ENCODE data around the gene KDM4F.
"Not testable (repeated sequence)": the region's sequence is repeated elsewhere in the genome, so short reads cannot be mapped to it uniquely, and the experiment has no call there.

Gene KDM4F

DNA sequence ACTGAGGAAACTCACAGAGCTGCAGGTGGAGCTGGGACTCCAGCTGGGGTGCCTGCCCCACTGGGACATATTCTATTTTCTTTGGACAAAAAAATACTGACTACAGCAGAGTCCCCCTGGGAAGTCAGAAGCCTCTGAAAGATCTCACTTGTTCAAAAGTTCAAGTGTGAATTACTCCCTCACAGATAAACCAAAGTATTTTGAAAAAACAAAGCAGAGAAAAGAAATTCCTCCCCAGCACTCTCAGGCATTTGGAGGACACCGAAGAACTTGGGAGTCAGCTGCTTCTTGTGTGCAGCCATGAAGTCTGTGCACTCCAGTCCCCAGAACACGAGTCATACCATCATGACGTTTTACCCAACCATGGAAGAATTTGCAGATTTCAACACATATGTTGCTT, at the start of gene KDM4F:
TSS of gene KDM4F (plus strand) at position 301 of the 400 bp plus-strand sequence.
- DNase-seq, result not testable (repeated sequence)

DNA sequence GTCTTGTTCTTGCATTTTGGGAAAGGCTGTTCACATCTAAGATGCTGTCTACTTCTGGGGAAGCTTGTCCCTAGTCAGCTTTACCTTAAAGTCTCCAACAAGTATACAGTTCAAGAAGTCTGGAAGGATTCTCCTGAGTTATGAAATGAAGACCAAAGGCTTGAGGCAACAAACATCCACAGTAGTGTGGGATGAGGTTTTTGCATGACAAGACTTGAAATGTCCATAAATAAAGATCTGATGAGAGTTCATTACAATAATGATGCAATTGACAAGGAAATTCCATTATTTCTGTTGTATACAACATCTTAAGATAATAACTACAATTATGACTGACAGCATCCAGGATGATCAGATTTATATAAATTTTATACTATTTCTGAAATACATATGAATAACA, 45.5 kb upstream of the KDM4F start:
- no peak for DNase-seq

DNA sequence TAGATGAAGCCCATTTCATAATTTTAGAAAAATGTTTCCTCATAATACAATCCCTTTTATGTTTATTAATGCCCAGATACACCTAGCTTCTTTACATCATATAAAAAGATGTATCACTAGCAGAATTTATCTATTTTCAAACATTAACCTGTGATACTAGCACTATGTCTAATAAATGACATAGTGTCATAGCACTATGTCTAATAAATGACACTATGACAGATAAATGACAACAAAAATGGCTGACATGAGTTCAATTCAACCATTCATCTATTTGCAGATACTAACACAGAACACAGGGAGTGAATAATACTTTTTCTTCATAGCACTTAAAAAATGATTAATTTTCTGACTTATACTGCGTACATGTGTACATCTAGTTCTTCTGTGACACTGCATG, 43.6 kb upstream of the KDM4F start:
- DNase-seq, result no peak

DNA sequence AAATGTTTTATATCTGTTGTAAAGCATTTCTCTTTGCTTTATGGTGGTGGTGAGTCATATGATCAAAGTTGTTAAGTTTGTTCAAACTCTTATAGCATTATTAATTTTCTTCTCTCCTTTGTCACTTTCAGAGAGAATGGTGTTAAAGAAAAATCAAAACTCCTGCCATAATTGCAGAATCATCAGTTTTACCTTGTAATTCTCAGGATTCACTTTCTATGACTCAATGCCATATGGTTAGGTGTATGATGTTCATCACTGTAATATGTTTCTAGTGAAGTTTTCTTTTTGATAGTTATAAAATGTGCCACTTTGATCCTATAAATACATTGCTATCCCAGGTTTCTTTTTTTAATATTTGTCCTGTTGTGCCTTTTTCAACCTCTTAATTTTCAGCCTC, 37.8 kb upstream of the KDM4F start:
- DNase-seq, result no peak

DNA sequence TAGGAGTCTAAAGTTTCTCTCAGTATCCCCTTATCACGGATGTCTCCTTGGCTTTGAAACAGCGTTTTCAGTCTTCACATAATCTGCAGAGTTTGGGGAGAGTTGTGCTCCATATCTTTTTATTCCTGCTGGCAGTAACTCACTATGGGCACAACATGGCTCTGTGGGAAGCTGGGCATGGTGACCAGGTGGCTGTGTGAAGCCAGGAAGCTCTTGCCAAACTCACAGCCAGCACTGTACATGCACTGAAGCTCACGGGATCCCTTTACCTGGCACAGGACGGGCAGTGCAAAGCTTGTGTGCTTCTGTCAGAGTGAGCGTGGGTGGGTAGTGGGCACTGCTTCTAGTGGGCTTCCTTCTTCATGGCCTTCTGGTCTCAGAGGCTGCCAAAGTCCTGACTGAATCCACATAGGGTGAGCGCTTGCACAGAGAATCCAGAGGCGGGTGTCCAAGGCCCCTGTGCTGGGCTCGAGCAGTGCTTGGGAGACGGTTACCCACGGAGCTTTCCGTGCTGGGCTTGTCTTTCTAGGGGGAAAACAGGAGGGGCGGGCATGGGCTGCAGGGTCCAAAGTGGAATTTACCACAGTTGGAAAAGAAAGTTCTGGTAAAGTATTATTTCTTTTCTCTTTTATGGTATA, 34.9 kb upstream of the KDM4F start:
- DNase-seq, result no peak

DNA sequence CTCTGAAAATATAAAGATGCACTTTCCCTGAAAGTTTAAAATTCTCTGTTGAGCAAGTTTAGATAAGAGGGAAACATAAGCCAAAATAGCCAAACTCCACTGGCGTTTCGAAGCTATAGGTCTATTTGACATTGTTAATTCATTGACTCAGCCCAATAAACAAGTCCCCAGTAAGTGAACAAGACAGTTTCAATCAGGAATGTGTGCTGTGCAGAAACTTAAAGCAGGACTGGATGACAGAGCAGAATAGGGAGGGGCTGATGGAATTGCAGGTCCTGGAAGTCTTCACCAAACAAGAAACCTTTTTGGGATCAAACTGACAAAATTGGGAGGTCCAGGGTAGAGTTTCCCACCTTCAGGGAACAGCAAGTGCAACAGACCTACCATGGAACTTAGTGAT, 33.1 kb upstream of the KDM4F start:
- no peak for DNase-seq

DNA sequence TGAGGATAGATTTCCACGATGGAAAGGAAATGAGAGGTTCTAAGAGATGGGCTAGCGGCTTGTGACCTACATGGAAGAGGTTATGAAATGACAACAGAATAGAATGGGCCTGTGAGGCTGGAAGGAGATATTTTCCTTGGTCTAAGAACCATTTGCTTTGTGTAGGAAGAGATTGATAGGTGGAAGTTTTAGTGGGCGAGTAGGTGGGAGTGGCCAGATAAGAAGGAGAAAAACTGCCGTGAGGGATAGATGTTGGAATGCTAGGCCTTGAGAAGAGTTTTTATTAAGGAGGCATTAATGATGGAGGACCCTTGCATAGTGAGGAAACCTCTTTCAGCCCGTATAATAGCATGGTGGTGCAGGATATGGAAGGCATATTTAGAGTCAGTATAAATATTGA, 27.8 kb upstream of the KDM4F start:
- DNase-seq, result not testable (repeated sequence)

DNA sequence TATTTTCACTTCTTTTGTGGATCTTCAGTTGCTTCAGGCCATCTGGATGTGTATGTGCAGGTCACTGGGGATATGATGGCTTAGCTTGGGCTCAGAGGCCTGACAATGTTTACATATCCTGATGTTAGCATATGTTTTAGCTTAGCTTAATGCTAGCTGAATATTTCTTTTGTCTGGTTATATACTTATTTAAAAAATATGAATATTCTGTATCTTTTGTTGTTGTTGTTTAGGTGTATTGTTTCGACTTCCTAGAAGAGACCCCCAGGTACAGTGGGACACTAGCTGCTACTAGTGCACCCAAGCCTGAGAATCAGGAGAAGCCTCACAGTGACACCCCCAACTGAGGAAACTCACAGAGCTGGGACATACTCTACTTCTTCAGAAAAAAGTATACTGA, 24.3 kb upstream of the KDM4F start, which contains the start of gene KDM4E:
TSS of gene KDM4E (plus strand) at position 301 of the 400 bp plus-strand sequence. CDS start 300 bp downstream, outside the sequence.
- DNase-seq, result no peak

DNA sequence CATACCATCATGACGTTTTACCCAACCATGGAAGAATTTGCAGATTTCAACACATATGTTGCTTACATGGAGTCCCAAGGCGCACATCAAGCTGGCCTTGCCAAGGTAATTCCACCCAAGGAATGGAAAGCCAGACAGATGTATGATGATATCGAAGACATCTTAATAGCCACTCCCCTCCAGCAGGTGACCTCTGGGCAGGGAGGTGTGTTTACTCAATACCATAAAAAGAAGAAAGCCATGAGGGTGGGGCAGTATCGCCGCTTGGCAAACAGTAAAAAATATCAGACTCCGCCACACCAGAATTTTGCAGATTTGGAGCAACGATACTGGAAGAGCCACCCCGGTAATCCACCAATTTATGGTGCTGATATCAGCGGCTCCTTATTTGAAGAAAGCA, 23.6 kb upstream of the KDM4F start:
- not testable (repeated sequence) for DNase-seq

DNA sequence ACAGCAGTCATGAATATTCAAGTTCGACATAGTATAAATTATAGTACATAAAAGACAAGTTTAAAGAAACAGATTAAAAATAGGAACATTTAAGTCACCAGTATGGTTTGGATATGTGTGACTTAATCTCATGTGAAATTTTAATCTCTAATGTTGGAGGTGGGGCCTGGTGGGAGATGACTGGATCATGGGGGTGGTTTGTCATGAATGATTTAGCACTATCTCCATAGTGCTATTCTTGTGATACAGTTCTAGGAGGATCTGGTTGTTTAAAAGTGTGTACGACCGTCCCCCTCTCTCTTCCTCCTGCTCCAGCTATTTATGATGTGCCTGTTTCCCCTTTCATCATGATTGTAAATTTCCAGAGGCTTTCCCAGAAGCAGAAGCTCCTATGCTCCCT, 20.9 kb upstream of the KDM4F start:
- DNase-seq, result no peak

DNA sequence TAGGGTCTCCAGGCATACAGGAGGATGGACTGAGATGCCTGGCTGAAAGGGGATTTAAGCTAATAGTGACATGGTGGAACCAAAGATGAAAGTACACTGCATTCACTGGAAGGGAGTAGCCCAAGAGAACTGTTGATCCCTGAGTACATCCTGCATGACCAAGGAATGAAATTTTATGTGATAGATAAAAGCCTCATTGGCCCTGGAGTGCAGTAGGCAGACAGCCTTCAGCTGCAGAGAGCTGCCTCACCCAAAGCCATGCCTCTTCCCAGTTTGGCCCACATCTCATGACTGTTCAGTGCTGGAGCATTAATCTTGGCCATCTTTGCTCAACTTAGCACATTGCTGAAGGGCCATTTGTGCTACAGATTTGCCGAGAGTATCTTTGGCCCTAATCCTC, 16.2 kb upstream of the KDM4F start:
- no peak for DNase-seq

DNA sequence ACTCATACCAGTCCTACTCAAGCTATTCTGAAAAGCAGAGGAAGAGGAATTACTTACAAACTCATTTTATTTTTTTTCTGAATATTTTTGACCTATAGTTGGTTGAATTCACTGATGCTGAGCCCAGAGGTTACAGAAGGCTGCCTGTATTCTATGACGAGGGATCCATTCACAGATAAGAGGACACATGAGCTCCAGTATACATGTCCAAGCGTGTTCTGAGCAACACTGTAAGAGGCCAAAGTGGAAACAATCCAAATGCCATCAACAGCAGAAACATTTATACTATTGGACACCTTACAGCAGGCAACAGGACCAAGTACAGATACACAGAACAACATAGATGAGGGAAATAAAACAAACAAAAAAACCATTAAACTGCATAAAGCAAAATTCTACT, 13.9 kb upstream of the KDM4F start:
- no peak for DNase-seq

DNA sequence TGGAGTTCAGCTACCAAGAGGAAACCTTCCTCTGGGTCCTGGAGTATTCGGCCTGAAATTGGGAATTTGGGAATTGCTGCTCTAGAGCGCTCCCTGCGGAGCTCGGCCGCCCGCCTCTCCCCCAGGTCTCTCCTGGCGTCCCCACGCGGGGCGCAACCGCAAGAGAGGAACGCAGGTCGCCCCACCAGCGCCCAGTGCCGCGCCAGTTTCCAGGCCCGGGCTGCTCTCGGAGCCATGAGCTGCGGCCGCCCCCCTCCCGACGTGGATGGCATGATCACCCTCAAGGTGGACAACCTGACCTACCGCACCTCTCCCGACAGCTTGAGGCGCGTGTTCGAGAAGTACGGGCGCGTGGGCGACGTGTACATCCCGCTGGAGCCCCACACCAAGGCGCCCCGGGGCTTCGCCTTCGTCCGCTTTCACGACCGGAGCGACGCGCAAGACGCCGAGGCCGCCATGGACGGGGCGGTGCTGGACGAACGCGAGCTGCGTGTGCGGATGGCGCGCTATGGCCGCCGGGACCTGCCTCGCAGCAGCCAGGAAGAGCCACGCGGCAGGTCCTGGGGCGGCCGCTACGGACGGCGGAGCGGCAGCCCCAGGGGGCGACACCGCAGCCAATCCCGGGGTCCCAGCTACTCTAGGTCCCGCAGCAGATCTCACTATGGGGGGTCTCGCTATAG, 11.7 kb upstream of the KDM4F start:
- not testable (repeated sequence) for DNase-seq

DNA sequence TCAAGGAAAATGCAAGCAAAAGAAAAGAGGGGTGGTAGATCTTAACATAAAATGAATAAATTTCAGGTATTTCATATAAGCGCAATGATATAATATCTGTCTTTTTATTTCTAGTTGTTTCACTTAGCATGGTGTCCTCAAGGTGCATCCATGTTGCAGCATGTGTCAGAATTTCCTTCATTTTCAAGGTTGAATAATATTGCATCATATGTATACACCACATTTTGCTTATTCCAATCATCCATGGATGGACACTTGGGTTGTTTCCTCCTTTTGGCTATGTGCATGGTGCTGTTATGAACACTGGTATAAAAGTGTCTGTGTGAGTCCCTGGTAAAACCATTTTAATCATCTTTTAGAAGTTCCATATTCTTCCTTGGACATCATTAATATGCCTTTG, 7.0 kb upstream of the KDM4F start:
- DNase-seq, result no peak

DNA sequence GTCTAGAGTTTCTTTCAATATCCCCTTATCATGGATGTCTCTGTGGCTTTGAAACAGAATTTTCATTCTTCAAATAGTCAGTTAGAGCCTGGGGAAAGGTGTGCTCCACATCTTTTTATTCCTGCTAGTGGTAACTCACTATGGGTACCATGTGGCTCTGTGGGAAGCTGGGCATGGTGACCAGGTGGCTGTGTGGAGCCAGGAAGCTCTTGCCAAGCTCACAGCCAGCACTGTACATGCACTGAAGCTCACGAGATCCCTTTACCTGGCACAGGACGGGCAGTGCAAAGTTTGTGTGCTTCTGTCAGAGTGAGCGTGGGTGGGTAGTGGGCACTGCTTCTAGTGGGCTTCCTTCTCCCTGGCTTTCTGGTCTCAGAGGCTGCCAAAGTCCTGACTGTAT, 6.3 kb upstream of the KDM4F start:
- no peak for DNase-seq

DNA sequence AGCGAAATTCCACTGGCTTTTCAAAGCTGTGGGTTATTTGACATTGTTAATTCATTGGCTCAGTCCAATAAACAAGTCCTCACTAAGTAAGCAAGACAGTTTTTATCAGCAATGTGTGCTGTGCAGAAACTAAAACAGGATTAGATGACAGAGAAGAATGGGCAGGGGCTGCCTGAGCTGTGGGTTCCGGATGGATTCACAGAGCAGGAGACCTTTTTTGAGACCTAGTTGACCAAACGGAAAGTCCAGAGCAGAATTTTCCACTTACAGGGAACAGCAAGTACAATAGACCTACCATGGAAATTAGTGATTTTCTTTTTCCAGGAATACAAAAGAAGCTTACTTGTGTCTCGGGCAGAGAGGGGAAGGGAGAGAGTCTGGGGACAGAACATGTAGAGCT, 5.2 kb upstream of the KDM4F start:
- DNase-seq, result no peak

DNA sequence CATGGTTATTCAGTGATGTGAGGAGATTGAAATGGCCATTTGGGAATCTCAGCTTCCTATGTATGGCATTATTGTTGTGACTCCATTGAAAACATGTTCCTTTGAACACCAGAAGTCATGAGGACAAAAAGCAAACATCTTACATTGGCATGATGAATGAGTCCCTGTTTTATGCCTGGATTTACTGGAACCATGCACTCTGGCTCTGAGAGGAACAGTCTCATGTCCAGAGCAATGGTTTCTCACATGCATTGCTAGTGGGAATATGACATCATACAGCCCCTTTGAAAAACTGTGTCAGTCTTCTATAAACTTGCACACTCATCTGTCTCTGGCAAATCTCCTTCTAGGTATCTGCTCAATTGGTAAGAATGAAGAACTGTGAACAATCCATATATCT, 3.4 kb upstream of the KDM4F start:
- no peak for DNase-seq

DNA sequence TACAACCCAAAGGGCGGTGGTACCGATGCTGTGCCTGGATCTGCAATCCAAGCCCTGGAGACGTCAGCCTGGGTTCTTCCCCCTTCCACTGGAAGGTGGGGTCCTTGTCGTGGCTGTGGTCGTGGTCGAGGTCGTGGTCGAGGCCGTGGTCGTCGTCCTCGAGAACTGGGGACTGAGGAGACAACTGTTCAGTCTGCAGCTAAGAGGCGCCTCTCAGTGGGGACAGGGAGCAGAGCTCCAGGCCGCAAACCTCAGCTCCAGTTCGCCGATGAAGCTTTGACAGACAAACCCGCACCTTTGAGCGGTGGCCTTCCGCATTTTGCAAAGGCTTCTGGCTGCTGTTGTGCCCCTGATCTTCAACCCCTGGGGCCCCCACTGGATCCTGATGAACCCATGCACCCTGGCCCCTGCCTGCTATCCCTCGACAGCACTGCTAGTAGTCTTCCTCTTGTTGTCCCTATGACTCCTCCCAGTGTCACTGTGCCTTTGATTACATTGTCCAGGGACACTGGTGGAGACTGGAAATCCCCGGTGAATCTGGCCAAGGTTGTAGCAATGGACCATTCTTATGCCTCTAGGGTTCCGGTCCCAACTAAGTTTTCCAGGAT, 1.5 kb downstream of the KDM4F start:
- DNase-seq, result no peak

DNA sequence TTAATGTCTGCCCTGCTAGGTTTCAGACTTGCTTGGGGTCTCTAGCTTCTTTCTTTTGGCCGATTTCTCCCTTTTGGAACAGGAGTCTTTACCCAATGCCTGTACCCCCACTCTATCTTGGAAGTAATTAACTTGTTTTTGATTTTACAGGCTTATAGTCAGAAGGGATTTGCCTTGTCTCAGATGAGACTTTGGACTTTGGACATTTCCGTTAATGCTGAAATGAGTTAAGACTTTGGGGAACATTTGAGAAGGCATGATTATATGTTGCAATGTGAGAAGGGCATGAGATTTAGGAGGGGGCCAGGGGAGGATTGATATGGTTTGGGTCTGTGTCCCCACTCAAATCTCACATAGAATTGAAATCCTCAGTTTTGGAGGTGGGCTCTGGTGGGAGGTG, 5.1 kb downstream of the KDM4F start:
- DNase-seq, result no peak

DNA sequence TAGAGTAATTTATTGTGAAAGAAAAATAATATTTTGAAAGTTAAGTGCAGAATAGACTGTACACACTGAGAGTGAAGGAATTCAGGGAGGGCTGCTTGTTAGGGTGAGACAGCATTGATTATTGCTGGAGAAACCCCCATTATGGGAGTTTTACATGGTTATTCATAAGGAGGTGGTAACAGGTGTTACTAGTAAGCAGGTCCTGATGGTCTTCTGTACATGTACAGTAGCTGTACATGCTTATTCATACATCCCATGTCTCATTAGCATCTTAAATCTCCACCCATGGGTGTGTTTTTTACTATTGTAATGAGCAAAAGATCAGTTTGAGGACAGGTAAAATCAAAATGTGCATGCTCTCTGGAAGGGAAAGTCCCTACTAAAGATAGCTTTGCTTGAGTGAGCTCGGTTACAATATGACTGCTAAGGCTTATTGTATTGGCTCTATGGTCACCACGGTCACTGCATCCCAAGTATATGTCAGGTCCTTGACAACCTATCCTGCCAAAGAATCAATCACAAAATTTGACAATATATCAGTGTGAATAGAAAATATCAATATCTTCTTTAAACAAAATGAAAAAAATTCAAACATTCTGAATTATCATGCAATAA, 6.2 kb downstream of the KDM4F start:
- no peak for DNase-seq

DNA sequence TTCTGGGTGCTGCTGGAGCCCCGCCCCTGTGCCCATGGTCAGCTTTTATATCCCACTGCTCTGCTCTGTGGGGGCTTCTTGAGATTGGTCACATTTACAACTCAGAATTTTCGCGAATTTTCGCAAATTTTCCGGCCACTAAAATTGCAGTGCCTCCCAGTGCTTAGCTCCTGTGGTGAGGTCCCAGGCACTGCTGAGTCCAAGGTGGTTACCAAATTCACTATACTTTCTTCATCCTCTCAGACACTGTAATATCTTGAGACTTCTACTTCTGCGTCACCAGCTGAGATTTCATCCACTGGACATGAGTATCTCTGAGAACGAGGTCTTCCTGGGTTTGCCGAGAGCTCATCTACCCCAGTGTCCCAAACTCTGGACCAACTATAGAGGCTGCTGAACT, 8.7 kb downstream of the KDM4F start:
- no peak for DNase-seq

DNA sequence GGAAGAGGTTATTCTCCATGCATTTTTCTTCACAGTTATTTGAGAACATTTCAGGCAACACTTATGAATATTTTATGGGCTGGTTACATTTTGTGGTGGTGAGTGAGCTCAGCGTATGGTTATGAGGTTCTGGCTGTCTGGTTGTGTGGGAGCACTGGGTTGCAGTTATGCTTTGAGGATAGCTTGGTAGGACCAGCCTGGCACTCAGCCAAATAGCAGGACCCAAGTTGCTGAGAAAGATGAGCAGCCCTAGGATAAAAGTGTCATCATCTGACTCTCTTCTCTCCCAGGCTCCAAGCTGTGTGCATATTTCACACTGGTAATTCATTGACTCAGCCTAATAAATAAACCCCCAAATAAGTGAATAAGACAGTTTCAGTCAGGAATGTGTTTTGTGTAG, 9.4 kb downstream of the KDM4F start:
- DNase-seq, result no peak

DNA sequence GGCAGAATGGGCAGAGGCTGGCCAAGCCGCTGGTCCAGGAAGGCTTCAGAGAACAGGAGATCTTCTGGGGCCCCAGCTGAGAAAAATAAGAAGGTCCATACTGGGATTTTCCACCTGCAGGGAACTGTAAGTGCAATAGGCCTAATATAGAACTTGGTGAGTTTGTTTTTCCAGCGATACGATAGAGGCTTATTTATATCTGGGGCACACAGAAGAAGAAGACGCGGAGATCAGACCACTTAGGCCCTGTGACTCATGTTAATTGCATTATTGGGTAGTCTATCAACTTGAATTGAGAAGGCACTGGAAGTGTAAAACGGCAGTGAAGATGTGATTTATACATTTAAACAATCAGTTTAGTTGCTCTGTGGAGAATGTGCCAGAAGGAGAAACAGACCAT, 9.8 kb downstream of the KDM4F start:
- no peak for DNase-seq

DNA sequence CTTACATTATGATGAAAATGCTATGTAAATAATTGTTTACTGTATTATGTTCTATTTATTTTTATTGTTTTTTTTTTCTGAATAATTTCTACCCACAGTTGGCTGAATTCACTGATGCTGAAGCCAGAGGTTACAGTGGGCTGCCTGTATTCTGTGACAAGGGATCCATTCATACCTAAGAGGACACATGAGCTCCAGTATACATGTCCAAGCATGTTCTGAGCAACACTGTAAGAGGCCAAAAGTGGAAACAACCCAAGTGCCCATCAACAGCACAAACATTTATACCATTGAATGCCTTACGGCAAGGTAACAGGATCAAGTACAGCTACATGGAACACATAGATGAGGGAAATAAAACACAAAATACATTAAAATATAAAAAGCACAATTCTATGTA, 16.1 kb downstream of the KDM4F start:
- DNase-seq, result no peak
